ENCODE data around the gene C3orf70.

Gene C3orf70

DNA sequence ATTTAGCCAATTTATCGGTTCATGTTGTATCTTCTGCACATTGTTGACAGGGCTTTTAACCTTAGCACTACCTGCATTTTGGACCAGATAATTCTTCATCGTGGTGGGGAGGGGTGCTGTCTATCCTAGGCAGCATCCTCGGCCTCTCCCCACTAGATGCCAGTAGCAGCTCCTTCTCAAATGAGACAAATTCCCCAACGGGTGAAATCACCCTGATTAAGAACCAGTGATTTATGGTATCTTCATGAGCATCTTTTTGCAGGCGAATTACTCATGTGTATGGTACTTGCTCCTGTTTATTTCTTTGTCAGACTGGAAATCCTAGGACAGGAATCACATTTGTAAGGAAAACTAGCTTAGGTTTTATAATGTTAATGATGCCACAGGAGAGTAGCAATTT is 68.0 kb downstream of the C3orf70 start:
- Mint-ChIP-seq H3K27ac (no peak overlapping the region), H3K36me3 (ENCODE audit: low read depth) (no peaks in the 10 kb centered on the region), H3K4me3 (no peak overlapping the region), H3K4me1 (ENCODE audit: low read depth) (no peaks in the 10 kb centered on the region), H3K27me3 (ENCODE audit: low read depth) (no peaks in the 10 kb centered on the region), H3K9me3 (no peaks in the 10 kb centered on the region)

DNA sequence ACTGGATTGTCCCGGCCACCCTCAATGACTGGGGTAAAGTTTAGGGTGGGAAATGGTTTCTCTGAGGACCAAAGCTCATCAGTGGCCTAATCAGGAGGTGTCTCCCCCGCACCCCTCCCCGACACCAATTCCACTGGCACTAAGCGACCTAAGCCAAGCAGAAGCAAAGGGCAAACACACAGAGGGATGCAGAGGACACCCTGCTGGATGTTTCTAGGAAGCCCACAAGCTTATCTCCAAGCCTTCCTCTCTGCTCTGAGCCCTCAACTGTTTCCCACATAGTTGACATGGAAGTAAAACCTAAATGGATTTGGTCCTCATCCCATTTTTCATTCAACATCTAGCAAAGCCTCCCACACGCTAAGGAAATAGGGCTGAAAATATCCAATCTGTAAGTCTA is 68.5 kb downstream of the C3orf70 start:
- Mint-ChIP-seq H3K4me1 (ENCODE audit: low read depth) (no peaks in the 10 kb centered on the region), H3K36me3 (ENCODE audit: low read depth) (no peaks in the 10 kb centered on the region), H3K9me3 (no peaks in the 10 kb centered on the region), H3K27ac (no peak overlapping the region), H3K27me3 (ENCODE audit: low read depth) (no peaks in the 10 kb centered on the region), H3K4me3 (no peak overlapping the region)

DNA sequence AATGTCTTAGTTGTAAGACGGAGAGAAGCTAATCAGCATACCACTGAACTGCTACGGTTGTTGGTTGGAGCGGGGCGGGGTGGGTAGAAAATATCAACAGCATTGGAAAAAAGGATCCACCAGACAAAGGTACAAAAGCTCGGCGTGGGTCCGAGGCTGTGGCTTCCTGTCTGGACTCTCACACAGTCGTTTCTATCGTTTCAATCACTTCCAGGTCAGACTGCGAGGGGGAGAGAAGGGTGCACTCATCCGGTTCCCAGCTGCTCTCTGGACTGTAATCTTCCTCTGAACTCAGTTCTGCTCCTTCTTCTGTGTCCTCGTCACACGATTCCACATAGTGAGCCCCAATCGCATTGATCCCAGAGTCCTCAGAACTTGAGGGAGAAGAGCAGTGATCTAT is 70.0 kb downstream of the C3orf70 start:
- Mint-ChIP-seq H3K27ac (no peak overlapping the region), H3K9me3 (no peaks in the 10 kb centered on the region), H3K36me3 (ENCODE audit: low read depth) (no peaks in the 10 kb centered on the region), H3K4me1 (ENCODE audit: low read depth) (no peaks in the 10 kb centered on the region), H3K4me3 (no peak overlapping the region), H3K27me3 (ENCODE audit: low read depth) (no peaks in the 10 kb centered on the region)

DNA sequence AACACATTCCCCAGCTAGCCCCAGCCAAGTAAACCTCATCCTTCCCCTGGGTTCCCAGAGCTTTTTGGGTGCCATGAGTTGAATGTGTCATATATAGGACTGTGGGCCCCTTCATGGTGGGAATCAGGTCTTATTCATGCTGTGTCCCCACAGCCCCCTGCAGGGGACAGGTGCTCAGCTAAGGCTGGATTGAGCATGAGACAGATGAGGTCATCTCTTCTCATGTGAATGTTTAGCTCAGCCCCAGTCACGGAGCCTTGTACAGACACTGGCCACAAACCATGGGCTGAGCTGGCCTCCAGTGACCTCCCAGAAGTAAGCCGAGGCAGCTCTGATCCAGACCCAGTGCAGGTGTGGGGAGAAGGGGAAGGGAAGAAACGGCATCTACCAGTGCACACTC is 70.7 kb downstream of the C3orf70 start:
- Mint-ChIP-seq H3K4me1 (ENCODE audit: low read depth) (no peaks in the 10 kb centered on the region), H3K36me3 (ENCODE audit: low read depth) (no peaks in the 10 kb centered on the region), H3K27me3 (ENCODE audit: low read depth) (no peaks in the 10 kb centered on the region), H3K27ac (no peak overlapping the region), H3K4me3 (no peak overlapping the region), H3K9me3 (no peaks in the 10 kb centered on the region)

DNA sequence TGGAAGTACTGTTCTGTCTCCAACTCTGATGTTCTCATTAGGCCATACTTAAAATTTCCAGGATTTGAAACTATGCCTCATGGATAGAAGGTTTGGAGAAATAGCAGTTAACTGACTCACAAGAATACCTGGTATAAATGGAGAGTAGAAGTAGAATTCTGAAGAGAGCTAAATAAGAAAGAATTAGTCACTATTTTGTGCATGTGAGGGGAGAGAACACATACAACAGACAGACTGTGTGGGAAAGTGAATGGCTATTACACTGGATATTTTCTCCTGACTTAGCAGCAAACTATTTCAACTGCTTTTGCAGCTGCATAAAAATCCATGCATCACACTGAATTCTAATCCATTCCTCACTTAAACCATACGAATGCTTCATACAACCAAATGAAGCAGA is 71.3 kb downstream of the C3orf70 start:
- no peaks in the 10 kb centered on the region for H3K27me3 Mint-ChIP-seq (ENCODE audit: low read depth)
- no peaks in the 10 kb centered on the region for H3K9me3 Mint-ChIP-seq
- H3K36me3 Mint-ChIP-seq (ENCODE audit: low read depth) = no peaks in the 10 kb centered on the region
- no peak overlapping the region for H3K4me3 Mint-ChIP-seq
- H3K4me1 Mint-ChIP-seq (ENCODE audit: low read depth) = no peaks in the 10 kb centered on the region
- no peak overlapping the region for H3K27ac Mint-ChIP-seq

DNA sequence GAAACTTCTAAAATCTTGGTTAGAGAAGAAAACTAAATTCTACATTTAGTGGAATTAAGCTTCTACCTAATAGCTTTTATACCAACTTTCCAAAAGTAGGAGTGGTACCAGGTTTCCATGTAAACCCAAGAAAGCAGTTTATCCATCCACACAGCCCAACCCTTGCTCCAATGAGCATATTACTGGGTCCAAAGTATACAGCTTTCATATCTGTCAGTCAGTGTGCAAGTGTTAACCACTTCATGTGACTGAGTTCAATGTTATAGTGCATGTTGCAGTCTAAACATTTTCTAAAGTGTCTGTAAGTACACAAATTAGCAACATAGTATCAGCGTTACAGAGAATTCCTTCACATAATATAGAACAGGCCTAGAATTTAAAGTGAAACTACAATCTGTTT is 73.2 kb downstream of the C3orf70 start:
- H3K9me3 Mint-ChIP-seq = no peaks in the 10 kb centered on the region
- H3K27me3 Mint-ChIP-seq (ENCODE audit: low read depth) = no peaks in the 10 kb centered on the region
- no peaks in the 10 kb centered on the region for H3K36me3 Mint-ChIP-seq (ENCODE audit: low read depth)
- no peaks in the 10 kb centered on the region for H3K4me1 Mint-ChIP-seq (ENCODE audit: low read depth)
- H3K27ac Mint-ChIP-seq = no peak overlapping the region
- no peak overlapping the region for H3K4me3 Mint-ChIP-seq

DNA sequence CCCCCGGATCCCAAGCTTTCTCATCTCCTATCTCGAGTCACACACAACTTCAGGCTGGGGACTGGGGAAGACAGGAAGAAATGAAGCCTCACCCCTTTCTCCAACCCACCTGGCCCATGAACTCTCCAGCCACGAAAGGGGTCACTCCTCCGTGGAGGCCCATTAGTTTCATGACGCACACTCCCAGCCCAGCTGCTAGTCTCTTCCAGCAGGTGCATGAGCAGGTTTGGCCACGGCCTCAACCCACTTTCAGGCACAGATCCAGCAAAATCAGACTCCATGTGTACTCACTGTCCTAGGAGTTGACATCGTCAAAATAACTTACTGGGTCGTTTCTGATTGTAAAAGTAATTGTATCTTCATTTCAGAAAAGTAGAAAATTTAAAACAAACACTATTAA is 76.6 kb downstream of the C3orf70 start:
- Mint-ChIP-seq H3K9me3 (no peaks in the 10 kb centered on the region), H3K4me1 (ENCODE audit: low read depth) (no peaks in the 10 kb centered on the region), H3K4me3 (no peak overlapping the region), H3K27ac (no peak overlapping the region), H3K27me3 (ENCODE audit: low read depth) (no peaks in the 10 kb centered on the region), H3K36me3 (ENCODE audit: low read depth) (no peaks in the 10 kb centered on the region)

DNA sequence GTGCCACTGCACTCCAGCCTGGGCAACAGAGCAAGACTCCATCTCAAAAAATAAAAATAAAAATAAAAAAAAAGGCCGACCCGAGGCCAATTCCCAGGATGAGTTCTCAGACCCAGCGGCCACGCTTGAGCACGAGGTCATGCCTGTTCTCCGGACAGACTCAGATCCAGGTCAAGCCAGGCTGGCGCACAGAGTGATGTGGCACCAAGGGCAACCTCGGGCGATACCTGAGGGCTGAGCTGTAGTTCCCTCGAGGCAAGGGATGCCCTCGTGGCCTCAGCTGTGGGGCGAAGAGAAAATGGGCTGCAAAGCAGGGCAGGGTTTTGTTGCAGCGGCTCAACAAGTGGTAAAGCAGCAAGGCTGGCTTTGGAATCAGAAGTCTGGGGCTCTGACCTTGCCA is 77.3 kb downstream of the C3orf70 start:
- no peaks in the 10 kb centered on the region for H3K9me3 Mint-ChIP-seq
- no peaks in the 10 kb centered on the region for H3K4me1 Mint-ChIP-seq (ENCODE audit: low read depth)
- no peak overlapping the region for H3K27ac Mint-ChIP-seq

DNA sequence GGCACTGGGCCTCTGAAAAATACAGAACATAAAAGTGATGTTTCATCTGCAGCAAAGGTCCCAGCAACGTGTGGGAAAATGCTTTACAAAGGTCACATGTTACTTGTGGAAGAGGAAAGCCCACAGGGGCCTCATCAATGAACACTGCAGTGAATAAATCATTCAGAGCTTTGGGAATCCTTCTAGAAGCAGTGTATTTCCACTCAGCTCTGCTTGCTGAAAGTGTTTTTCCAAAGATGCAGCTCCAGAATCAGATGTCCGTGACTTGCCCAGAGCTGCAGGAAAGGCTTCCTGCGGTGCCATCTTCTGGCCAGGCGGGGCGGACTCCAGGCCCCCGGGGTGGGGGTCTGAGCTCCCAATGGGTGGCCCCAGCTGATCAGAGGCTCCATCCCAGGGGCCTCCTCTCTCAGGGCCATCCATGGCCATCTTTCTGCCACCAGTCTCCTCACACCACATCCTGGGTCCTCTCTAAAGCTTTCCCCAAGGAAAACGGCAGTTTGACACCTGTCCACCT is 81.5 kb downstream of the C3orf70 start:
- H3K4me3 Mint-ChIP-seq = no peak overlapping the region
- no peaks in the 10 kb centered on the region for H3K36me3 Mint-ChIP-seq (ENCODE audit: low read depth)
- no peaks in the 10 kb centered on the region for H3K9me3 Mint-ChIP-seq
- H3K4me1 Mint-ChIP-seq (ENCODE audit: low read depth) = no peaks in the 10 kb centered on the region
- no peaks in the 10 kb centered on the region for H3K27me3 Mint-ChIP-seq (ENCODE audit: low read depth)
- no peak overlapping the region for H3K27ac Mint-ChIP-seq

More for the DNA sequence above, 77.3 kb downstream of the C3orf70 start:
- Mint-ChIP-seq H3K4me3 (no peak overlapping the region), H3K27me3 (ENCODE audit: low read depth) (no peaks in the 10 kb centered on the region), H3K36me3 (ENCODE audit: low read depth) (no peaks in the 10 kb centered on the region)

DNA sequence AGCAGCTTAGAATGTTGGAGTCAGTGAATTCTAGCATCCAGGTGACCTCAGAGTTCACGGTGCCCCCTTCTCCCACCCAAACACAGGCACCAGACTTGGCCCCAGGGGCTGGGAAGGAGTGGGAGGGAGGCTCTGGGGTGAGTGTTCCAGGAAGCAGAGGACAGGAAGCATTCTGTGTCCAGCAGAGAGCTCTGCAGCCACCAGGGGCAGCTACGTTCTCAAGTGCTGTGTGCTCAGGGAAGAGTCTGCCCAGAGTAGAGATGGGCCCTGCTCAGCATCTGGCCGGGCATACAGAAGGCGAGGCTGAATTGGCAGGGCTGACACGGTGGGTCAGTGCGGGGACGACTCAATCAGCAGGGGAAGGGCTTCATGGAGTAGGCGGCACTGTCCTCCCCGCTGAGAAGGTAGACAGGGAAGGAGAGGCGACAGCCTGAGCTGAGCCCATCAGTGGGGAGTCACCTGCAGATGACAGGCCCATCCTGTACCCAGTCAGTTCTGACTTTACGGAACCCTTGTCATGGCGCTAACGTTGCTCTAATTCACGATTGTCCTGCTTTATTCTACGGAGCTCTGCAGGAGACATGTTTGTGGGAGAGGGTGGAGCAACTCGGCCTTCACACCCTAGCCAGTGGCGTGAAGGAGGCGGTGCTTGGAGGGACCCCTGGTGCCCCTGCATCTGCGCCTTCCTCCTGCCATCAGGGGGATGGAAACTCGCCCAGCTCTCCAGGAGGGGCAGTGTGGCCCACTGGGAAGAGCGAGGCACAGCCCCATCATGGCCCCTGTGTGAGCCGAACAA is 82.2 kb downstream of the C3orf70 start:
- Mint-ChIP-seq H3K36me3 (ENCODE audit: low read depth) (no peaks in the 10 kb centered on the region), H3K4me1 (ENCODE audit: low read depth) (no peaks in the 10 kb centered on the region), H3K9me3 (no peaks in the 10 kb centered on the region), H3K27ac (no peak overlapping the region), H3K27me3 (ENCODE audit: low read depth) (no peaks in the 10 kb centered on the region), H3K4me3 (no peak overlapping the region)

DNA sequence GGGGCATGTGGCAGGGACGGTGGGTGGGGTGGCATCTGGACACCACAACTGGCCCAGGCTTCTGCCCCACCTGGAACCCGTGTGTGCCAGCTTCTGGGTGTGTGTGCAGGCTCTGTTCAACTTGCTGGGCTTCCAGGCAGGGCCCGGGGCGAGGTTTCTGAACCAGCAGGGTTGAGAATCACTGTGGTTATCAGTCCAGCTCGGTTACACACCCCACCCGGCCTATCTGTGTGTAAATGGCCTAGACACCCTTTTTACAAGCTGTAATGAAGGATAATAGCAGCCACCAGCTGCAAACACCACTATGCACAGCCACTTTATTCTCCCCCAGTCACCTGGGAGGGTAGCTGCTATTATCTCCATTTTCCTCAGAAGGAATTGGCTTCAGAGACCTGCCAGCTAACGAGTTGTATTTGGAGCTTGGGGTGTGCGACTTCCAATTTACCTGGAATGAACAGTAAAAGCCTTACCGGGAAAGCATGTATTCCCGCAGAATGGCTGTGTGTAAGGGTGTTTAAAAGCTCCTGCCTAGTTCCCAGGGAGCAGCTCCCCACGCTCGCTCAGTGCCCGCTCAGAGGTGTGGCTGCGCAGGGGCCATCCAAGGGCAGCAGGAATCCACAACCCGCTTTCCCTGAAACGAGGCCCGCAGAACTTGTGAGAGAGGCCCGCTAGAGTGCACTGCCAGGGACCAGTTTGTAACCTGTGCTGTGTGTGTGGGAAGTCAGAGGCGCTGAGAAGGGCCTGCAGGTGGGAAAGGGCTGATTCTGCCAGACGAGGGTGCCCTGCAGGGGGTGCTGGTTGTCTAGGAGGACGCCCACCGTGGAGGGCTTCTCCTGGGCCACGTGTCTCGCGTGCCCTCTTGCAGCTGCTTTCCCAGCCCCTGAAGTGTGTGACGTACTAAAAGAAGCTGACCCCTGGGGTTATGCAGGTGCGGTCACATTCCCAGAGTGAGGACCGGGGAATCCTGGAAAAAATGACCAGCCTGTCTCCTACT is 83.5 kb downstream of the C3orf70 start:
- H3K27me3 Mint-ChIP-seq (ENCODE audit: low read depth) = no peaks in the 10 kb centered on the region
- H3K4me1 Mint-ChIP-seq (ENCODE audit: low read depth) = no peaks in the 10 kb centered on the region
- no peak overlapping the region for H3K27ac Mint-ChIP-seq
- no peaks in the 10 kb centered on the region for H3K9me3 Mint-ChIP-seq
- H3K36me3 Mint-ChIP-seq (ENCODE audit: low read depth) = no peaks in the 10 kb centered on the region
- no peak overlapping the region for H3K4me3 Mint-ChIP-seq

DNA sequence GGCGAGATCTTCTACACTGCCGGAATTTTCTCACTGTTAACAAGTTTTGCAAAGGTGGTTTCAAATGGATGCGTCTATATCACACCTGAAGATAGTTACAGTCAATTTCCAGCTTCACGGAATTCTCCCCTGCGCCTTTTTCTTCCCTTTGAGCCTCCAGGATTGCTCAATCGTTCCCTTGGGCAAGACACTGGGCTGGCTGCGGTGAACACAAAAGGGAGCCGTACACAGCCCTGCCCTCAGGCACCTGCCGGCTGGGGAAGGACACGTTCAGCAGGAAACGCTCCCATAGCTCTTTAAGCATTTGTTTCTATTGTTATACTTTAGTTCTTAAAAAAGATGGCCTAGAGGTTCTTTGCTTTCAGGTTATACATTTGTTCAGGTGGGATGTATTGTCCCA is 85.7 kb downstream of the C3orf70 start:
- no peaks in the 10 kb centered on the region for H3K27me3 Mint-ChIP-seq (ENCODE audit: low read depth)
- H3K27ac Mint-ChIP-seq = no peak overlapping the region
- H3K4me3 Mint-ChIP-seq = no peak overlapping the region
- no peaks in the 10 kb centered on the region for H3K9me3 Mint-ChIP-seq
- no peaks in the 10 kb centered on the region for H3K4me1 Mint-ChIP-seq (ENCODE audit: low read depth)
- H3K36me3 Mint-ChIP-seq (ENCODE audit: low read depth) = no peaks in the 10 kb centered on the region

DNA sequence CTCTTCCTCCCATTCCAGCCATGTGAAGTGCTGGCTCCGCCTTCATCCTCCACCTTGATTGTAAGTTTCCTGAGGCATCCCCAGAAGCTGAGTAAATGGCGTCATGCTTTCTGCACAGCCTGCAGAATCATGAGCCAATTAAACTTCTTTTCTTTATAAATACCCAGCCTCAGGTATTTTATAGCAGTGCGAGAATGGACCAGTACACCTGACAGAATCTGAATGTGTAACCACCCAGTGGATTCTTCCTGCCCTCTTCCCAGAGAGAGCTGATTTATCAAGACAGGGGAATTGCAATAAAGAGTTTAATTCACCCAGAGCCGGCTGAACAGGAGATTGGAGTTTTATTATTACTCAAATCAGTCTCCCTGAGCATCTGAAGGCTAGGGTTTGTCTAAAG is 86.6 kb downstream of the C3orf70 start:
- no peaks in the 10 kb centered on the region for H3K9me3 Mint-ChIP-seq
- no peak overlapping the region for H3K4me3 Mint-ChIP-seq
- H3K4me1 Mint-ChIP-seq (ENCODE audit: low read depth) = no peaks in the 10 kb centered on the region
- H3K36me3 Mint-ChIP-seq (ENCODE audit: low read depth) = no peaks in the 10 kb centered on the region
- no peak overlapping the region for H3K27ac Mint-ChIP-seq
- H3K27me3 Mint-ChIP-seq (ENCODE audit: low read depth) = no peaks in the 10 kb centered on the region

DNA sequence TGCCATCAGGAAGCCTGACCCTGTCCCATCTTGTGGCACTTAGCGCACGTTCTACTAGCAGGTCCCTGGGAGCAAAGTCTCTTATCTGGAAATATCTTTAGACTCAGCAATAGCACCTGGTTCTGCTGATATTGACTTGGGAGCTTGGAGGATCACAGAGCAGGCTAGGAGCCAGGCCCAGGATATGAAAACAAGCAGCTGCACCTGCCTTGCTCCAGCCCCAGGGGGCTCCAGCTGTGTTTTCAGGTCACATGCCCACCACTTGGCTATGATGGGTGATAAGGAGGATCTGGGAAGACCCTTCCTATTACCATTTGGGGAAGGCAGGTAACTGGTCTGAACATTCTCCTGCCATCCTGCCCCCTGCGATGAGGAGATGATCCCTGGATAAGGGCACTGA is 87.8 kb downstream of the C3orf70 start:
- H3K4me1 Mint-ChIP-seq (ENCODE audit: low read depth) = no peaks in the 10 kb centered on the region
- H3K9me3 Mint-ChIP-seq = peaks cover 4% of the 10 kb centered on the region
- H3K4me3 Mint-ChIP-seq = no peak overlapping the region
- no peak overlapping the region for H3K27ac Mint-ChIP-seq
- no peaks in the 10 kb centered on the region for H3K27me3 Mint-ChIP-seq (ENCODE audit: low read depth)
- no peaks in the 10 kb centered on the region for H3K36me3 Mint-ChIP-seq (ENCODE audit: low read depth)

DNA sequence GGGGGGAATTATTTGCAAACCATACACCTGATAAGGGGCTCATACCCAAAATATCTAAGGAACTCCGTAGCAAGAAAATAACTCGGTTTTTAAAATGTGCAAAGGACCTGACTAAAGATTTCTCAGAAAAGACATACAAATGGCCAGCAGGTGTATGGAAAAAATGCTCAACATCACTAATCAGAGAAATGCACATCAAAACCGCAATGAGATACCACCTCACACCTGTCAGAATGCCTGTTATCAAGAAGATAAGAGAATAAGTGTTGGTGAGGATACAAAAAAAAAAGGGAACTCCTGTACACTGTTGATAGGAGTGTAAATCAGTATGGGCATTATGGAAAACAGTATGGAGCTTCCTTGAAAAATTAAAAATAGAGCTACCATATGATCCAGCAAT is 89.4 kb downstream of the C3orf70 start:
- no peaks in the 10 kb centered on the region for H3K27me3 Mint-ChIP-seq (ENCODE audit: low read depth)
- no peaks in the 10 kb centered on the region for H3K4me1 Mint-ChIP-seq (ENCODE audit: low read depth)
- no peaks in the 10 kb centered on the region for H3K36me3 Mint-ChIP-seq (ENCODE audit: low read depth)
- peaks cover 11% of the 10 kb centered on the region for H3K9me3 Mint-ChIP-seq
- H3K4me3 Mint-ChIP-seq = no peak overlapping the region
- no peak overlapping the region for H3K27ac Mint-ChIP-seq

Data from T-helper 1 cell treated with Interleukin-12 subunit alpha and Interleukin-12 subunit beta and Interleukin-4 antibody, amounts not matched to agents 30 μg/mL and 1 μg/mL, for 36 hours (primary cell).